HepG2 (cell line): ENCODE measurements around the gene ZNF506. TPM values are rescaled to one million over a fixed set of nuclear protein-coding genes. Genes with fewer than 3 reads are reported as not detected.
A peak's percentile ranks its signal among the peaks of the same experiment; 100 is the strongest.

Experiments used
- AGO1 ChIP-seq: fragments of 200-400 bp; formaldehyde crosslinking; IDR thresholded peaks from 2 replicates; pipeline ENCODE4 v1.6.1; 2017; ENCODE audit warnings: mild to moderate bottlenecking, low read depth, low read length, moderate library complexity; ENCODE audit not compliant: poor library complexity, severe bottlenecking
- E2F5 ChIP-seq: sonication (generic); formaldehyde crosslinking; conservative IDR thresholded peaks from 2 replicates; pipeline ENCODE4 v1.4.0; 2020; ENCODE audit warnings: missing genetic modification reagents
- HOXD1 ChIP-seq: sonication (generic); formaldehyde crosslinking; IDR thresholded peaks from 2 replicates; pipeline ENCODE4 v1.5.0; 2020; ENCODE audit warnings: missing genetic modification reagents
- IKZF4 ChIP-seq: sonication (generic); formaldehyde crosslinking; IDR thresholded peaks from 2 replicates; pipeline ENCODE4 v1.5.1; 2020; ENCODE audit warnings: borderline replicate concordance, mild to moderate bottlenecking, low read depth, missing genetic modification reagents; ENCODE audit errors: not compliant biosample characterization
- PCBP1 ChIP-seq: fragments of 200-400 bp; formaldehyde crosslinking; IDR thresholded peaks from 2 replicates; pipeline ENCODE4 v1.6.1; 2017; ENCODE audit warnings: mild to moderate bottlenecking, low read depth, low read length, borderline replicate concordance
- SMAD9 ChIP-seq: sonication (generic); formaldehyde crosslinking; IDR thresholded peaks from 2 replicates; pipeline ENCODE4 v1.5.1; 2020; ENCODE audit warnings: mild to moderate bottlenecking, missing genetic modification reagents
- TFE3 ChIP-seq: IDR thresholded peaks from 2 replicates; pipeline ENCODE4 v1.6.1; 2016
- YEATS4 ChIP-seq: sonication (generic); formaldehyde crosslinking; IDR thresholded peaks from 2 replicates; pipeline ENCODE4 v1.4.0; 2020; ENCODE audit warnings: missing genetic modification reagents, borderline replicate concordance
- ZFYVE20 ChIP-seq: sonication (generic); formaldehyde crosslinking; IDR thresholded peaks from 2 replicates; pipeline ENCODE4 v1.8.0; 2023; ENCODE audit warnings: low read depth, mild to moderate bottlenecking, moderate library complexity, missing genetic modification reagents, borderline replicate concordance
- ZNF12 ChIP-seq: sonication (generic); formaldehyde crosslinking; IDR thresholded peaks from 2 replicates; pipeline ENCODE4 v1.5.0; 2020; ENCODE audit warnings: missing genetic modification reagents
- ZNF737 ChIP-seq: sonication (generic); formaldehyde crosslinking; IDR thresholded peaks from 2 replicates; pipeline ENCODE4 v1.5.0; 2020; ENCODE audit warnings: missing genetic modification reagents, mild to moderate bottlenecking, borderline replicate concordance
- polyA plus RNA-seq, 8 experiments: library from polyadenylated mRNA; depleted of rRNA in 3 of 8; stranded (reverse) in 7 of 8; unstranded in 1 of 8; fragments of >200 nt; fragmentation: Illumina TruSeq in 4 of 8; extraction: Trizol in 4 of 8; gene quantifications; 2 replicates each; pipeline versions ENCODE4 v1.2.1 to v1.2.3, GENCODE V29; 2011 to 2016; ENCODE audit warnings: low read depth in 4 of 8, missing spikeins in 1 of 8, mixed read lengths in 1 of 8; ENCODE audit not compliant: insufficient read depth in 1 of 8
- total RNA-seq, 5 experiments: library from RNA; depleted of rRNA; stranded (reverse); fragments of >200 nt; fragmentation: Illumina TruSeq; extraction: Trizol; gene quantifications; 2 replicates each; pipeline ENCODE4 v1.2.3, GENCODE V29; 2016; ENCODE audit warnings: low read depth in 1 of 5
- TF ChIP-seq, protein P1 (sequence below): sonication (generic); formaldehyde crosslinking; IDR thresholded peaks from 2 replicates; pipeline ENCODE4 v1.4.0; 2020; ENCODE audit warnings: missing genetic modification reagents, borderline replicate concordance
- TF ChIP-seq, protein P2 (sequence below): sonication (generic); formaldehyde crosslinking; IDR thresholded peaks from 2 replicates; pipeline ENCODE4 v1.8.1; 2022; ENCODE audit warnings: low read depth, mild to moderate bottlenecking, missing genetic modification reagents
- TF ChIP-seq, protein P3 (sequence below): sonication (generic); formaldehyde crosslinking; IDR thresholded peaks from 2 replicates; pipeline ENCODE4 v1.5.0; 2020; ENCODE audit warnings: mild to moderate bottlenecking, missing genetic modification reagents

Gene ZNF506
- total and polyA plus RNA-seq, 2 of the 13 experiments (the other 11 are each of a cell fraction or from before 2014, with no cell fraction given), result not detected

- TF ChIP-seq, protein P1, sequence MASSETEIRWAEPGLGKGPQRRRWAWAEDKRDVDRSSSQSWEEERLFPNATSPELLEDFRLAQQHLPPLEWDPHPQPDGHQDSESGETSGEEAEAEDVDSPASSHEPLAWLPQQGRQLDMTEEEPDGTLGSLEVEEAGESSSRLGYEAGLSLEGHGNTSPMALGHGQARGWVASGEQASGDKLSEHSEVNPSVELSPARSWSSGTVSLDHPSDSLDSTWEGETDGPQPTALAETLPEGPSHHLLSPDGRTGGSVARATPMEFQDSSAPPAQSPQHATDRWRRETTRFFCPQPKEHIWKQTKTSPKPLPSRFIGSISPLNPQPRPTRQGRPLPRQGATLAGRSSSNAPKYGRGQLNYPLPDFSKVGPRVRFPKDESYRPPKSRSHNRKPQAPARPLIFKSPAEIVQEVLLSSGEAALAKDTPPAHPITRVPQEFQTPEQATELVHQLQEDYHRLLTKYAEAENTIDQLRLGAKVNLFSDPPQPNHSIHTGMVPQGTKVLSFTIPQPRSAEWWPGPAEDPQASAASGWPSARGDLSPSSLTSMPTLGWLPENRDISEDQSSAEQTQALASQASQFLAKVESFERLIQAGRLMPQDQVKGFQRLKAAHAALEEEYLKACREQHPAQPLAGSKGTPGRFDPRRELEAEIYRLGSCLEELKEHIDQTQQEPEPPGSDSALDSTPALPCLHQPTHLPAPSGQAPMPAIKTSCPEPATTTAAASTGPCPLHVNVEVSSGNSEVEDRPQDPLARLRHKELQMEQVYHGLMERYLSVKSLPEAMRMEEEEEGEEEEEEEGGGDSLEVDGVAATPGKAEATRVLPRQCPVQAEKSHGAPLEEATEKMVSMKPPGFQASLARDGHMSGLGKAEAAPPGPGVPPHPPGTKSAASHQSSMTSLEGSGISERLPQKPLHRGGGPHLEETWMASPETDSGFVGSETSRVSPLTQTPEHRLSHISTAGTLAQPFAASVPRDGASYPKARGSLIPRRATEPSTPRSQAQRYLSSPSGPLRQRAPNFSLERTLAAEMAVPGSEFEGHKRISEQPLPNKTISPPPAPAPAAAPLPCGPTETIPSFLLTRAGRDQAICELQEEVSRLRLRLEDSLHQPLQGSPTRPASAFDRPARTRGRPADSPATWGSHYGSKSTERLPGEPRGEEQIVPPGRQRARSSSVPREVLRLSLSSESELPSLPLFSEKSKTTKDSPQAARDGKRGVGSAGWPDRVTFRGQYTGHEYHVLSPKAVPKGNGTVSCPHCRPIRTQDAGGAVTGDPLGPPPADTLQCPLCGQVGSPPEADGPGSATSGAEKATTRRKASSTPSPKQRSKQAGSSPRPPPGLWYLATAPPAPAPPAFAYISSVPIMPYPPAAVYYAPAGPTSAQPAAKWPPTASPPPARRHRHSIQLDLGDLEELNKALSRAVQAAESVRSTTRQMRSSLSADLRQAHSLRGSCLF, result no peak
- TF ChIP-seq, protein P2, sequence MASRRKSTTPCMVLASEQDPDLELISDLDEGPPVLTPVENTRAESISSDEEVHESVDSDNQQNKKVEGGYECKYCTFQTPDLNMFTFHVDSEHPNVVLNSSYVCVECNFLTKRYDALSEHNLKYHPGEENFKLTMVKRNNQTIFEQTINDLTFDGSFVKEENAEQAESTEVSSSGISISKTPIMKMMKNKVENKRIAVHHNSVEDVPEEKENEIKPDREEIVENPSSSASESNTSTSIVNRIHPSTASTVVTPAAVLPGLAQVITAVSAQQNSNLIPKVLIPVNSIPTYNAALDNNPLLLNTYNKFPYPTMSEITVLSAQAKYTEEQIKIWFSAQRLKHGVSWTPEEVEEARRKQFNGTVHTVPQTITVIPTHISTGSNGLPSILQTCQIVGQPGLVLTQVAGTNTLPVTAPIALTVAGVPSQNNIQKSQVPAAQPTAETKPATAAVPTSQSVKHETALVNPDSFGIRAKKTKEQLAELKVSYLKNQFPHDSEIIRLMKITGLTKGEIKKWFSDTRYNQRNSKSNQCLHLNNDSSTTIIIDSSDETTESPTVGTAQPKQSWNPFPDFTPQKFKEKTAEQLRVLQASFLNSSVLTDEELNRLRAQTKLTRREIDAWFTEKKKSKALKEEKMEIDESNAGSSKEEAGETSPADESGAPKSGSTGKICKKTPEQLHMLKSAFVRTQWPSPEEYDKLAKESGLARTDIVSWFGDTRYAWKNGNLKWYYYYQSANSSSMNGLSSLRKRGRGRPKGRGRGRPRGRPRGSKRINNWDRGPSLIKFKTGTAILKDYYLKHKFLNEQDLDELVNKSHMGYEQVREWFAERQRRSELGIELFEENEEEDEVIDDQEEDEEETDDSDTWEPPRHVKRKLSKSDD, result 0 out of 2 replicates have a peak, but pooled peaks have one; percentile 56
- no peak for TF ChIP-seq PCBP1
- TF ChIP-seq SMAD9, result no peak
- TF ChIP-seq HOXD1 (CRISPR knock-in tag), result no peak
- peak; percentile 55 for TF ChIP-seq YEATS4 (CRISPR knock-in tag)
- peak; percentile 41 for TF ChIP-seq AGO1
- no peak for TF ChIP-seq ZFYVE20 (CRISPR knock-in tag)
- TF ChIP-seq ZNF12 (CRISPR knock-in tag), result no peak
- no peak for TF ChIP-seq E2F5
- peak; percentile 76; the same call in 1 of the 2 replicates for TF ChIP-seq ZNF737 (CRISPR knock-in tag)
- TF ChIP-seq TFE3 (CRISPR knock-in tag), result peak; percentile 25; the same call in 1 of the 2 replicates
- TF ChIP-seq, protein P3, sequence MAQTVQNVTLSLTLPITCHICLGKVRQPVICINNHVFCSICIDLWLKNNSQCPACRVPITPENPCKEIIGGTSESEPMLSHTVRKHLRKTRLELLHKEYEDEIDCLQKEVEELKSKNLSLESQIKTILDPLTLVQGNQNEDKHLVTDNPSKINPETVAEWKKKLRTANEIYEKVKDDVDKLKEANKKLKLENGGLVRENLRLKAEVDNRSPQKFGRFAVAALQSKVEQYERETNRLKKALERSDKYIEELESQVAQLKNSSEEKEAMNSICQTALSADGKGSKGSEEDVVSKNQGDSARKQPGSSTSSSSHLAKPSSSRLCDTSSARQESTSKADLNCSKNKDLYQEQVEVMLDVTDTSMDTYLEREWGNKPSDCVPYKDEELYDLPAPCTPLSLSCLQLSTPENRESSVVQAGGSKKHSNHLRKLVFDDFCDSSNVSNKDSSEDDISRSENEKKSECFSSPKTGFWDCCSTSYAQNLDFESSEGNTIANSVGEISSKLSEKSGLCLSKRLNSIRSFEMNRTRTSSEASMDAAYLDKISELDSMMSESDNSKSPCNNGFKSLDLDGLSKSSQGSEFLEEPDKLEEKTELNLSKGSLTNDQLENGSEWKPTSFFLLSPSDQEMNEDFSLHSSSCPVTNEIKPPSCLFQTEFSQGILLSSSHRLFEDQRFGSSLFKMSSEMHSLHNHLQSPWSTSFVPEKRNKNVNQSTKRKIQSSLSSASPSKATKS, result no peak
- no peak for TF ChIP-seq IKZF4 (CRISPR knock-in tag)
Observed at GRCh38 chr19:19776206-19777008, 45.1 kb downstream of the ZNF506 start (continued).
